Activated CD4-positive, alpha-beta T cell treated with anti-CD3 and anti-CD28 coated beads for 24 hours (primary cell): ENCODE results near the gene PHLDB1.

ENCODE experiments used
- DNase-seq, 2 donors: peaks; one replicate each; pipeline ENCODE4 v3.0.0-alpha.2; 2020; ENCODE audit warnings: low read depth in 2 of 2

The PHLDB1 gene

DNA sequence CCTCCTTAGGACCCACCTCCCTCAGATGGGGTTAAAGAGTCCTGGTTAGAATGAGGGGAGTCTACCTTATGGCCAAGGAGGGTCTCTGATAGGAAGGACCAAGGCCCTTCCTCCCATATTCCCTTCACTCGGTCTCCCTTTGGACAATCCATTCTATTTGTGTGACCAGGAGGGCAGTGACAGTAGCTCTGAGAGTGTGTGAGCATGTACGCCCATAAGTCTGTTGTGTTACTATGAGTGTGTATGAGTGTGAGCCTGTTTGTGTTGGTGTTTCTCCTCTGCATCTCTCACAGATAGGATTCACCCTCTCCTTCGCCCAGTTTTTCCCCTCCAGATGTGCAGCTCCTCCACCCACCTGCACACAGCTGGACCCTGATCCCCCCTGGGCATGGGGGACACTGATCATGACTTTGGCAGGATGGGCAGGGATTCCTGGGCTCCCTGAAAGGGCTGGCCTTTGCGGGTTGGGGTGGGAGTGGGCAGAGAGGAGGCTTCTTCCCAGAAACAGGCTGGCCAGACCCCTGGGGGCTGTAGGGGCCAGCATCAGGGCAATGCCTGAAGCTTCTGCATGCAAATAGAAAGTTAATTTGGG, 14.5 kb downstream of the PHLDB1 start:
- DNase-seq: no peak

DNA sequence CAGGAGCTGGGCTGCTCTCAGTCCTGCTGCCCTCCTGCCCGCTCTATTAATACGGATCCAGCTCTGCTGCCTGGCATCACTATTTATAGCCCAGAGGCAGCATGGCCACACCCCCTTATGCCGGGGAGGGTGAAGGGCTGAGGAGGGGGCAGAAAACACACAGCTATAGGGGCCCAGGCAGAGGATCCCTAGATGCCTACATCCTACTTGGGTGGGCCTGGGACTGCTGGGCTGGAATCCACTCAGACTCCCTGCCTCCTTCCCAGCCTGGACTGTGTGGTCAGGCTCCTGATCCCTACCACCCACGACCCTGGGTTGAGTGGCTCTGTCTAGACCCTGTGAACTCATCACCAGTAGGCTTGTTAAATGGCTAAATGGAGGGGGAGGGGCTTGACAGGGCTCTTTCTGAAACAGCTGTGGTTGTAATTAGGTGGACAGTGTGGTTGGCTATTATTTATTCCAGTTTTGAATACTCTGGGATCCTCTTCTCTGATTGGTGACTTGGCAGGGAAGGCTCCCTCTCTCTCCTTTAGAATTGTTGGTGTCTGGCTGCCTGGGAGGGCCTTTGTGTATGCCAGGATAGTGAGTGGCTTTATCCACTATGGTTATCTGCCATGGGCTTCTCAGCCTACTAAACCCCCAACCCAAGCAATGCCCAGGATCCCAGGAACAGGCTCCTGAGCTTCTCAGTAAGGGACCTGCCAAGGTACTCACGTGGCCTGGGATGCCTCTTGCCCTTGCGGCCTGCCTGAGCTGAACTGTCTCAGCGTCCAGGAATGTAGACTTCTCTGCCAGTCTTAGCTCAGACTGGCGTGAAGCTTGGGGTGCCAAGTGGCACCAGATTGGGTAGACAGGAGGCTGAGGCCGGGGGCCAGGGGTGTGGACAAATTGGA, 15.2 kb downstream of the PHLDB1 start:
- no peak for DNase-seq

DNA sequence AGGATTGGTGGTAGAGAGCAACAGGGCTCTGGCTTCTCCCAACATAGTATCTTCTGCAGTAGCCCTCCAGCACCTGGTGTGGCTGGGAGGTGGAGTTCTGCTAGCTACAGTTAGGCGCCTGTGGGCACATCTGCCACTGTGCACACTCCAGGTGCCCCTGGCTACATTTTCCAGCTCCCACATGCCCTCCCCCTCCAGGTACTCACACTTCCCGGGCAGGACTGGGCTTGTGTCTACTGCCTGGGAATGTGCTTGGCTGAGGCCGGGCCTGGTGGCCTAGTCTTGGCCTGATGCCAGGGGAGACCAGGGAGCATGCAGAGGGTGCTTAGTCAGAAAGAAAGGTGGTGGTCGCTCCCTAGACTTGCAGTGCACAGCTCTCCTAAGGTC, 15.8 kb downstream of the PHLDB1 start:
- DNase-seq: no peak

DNA sequence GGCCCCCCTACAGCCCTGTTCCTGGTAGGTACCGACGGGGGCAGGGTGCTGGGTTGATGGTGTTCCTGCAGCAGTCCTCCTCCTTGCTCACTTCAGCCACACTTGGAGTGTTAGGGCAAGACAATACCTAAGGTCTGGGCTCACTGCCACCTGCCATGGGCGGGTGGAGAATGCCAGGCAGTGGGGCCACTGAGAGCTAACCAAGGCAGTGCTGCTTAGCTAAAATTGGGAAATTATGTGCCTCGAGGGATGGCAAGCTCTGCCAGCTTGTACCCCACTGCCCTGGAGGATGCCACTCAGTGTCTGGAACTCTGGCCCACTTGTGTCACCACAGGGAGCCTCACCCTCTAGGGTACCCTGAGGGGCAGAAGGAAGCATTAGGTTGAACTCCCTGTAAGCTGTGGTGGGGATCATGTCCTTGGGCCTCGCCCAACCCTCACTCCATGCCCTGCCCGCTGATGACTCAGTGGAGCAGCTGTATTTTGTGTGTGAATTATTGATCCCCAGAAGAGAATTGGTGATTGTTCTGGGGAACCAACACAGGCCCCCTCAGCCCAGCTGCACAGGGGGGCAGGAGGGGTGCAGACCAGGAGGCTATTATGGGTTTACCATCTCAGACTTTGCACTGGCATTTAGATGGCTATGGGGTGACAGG, 17.7 kb downstream of the PHLDB1 start:
- DNase-seq: no peak

DNA sequence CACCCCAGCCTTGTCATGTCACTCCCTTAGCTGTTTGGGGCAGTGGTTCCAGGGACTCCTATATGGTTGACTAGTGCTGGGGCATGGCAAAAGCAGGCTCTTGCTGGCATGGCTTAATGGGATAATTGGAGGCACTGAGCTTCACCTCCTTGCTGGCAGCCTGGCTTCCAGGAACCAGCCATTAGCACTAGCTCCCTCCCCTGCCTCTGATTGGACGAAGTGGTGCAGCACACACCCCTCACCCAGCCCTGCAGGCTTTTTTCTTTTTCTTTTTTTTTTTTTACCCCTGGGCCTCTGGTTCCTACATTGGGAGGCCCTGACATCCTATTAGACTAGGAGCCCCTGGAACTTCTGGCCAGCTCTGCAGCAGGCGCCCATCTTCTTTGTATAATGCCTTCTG, 18.6 kb downstream of the PHLDB1 start:
- no peak for DNase-seq

DNA sequence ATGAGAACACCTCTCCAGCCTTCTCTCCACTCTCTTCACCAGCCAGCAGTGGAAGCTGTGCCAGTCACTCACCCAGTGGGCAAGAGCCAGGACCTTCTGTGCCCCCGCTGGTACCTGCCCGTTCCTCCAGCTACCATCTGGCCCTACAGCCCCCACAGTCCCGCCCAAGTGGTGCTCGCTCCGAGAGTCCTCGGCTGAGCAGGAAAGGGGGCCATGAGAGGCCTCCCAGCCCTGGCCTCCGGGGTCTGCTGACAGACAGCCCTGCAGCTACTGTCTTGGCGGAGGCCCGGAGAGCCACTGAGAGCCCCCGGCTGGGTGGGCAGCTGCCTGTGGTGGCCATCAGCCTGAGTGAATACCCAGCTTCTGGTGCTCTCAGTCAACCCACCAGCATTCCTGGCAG, 20.2 kb downstream of the PHLDB1 start:
- no peak for DNase-seq

- DNase-seq: no peak
Measured at GRCh38 chr11:118628031-118628430, 20.6 kb downstream of the PHLDB1 start.

DNA sequence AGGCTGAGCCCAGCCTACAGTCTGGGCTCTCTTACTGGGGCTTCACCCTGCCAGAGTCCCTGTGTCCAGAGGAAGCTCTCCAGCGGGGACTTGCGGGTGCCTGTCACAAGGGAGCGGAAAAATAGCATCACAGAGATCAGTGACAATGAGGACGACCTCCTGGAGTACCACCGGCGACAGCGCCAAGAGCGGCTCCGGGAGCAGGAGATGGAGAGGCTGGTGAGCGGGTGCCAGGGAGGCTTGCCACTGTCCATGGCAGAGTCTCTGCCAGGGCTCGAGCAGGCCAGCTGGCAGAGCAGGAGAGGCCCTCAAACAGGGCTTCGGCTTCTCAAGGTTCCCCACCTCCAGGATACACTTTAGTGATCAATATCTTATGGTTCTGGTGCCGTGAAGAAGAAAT, 21.0 kb downstream of the PHLDB1 start:
- DNase-seq: no peak

DNA sequence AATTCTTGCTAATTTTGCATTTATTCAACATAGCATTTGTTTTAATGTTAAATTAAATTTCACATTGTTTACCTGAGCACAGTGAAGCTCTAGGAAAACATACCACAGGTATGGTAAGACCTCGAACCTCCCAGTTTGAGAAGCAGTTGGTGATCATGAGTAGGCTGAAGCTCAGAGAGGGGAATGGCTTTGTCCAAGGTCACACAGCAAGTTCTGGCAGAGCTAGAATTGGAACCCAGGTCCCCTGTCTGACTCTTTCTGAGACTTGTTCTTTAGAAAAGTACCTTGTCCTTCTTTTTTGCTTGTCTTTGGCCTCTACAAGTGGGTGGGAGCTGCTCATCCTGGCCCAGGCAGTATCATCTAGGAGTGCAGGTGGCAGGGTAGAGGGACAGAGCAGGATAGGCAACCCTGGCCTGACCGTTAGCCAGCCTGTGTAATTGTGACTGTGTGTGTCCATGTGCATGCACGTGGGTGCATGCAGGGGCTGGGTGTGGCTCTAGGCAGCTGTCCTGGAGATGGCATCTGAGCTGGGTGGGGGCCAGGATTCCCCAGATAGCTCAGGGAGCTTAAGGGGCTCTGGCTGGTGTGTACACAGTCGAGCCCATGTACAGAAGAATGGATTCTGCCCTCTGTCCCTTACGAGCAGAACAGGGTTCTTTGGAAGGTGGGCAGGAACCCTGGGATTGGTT, 21.6 kb downstream of the PHLDB1 start:
- DNase-seq: no peak

DNA sequence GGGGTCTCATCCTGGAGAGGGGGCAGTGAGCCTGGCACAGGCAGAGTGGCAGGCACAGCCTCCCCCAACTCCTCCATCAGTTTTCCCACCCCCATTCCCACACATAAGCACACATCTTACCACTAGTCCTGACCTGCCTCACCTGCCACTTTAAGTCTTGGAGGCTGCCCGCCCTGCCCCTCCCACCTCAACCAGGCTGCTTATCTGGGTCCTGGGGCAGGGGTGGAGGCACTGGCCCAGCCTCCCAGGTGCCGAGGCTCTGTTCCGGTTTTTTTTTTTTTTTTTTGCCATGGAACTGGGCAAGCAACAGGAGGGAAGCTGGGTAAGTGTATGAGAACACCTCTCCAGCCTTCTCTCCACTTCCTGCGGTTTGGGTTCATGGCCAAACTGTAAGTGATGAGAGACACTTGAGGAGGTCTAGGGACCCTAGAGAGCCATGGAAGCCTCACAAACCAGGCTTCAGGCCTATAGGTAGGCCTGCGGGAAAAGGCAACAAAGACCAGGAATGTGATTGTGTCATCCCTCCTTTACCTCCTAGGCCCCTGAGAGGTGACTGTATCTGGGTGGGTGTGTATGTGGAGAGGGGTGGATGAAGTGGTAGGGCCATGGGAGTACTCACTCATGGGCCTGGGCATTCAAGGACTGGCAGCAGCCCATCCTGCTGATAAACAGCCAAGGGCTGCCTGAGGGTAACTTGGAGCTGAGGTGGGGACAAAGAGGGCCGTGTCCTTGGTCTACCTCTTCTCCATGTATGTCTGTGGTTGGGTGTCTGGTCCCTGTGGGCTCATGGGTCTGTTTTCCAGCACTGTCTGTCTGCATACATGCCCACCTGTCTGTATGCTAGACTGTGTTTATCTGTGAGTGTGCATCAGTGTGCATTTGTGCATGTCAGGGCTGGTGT, 22.6 kb downstream of the PHLDB1 start:
- no peak for DNase-seq

- DNase-seq: no peak
Measured at GRCh38 chr11:118631142-118631909, 23.9 kb downstream of the PHLDB1 start.

DNA sequence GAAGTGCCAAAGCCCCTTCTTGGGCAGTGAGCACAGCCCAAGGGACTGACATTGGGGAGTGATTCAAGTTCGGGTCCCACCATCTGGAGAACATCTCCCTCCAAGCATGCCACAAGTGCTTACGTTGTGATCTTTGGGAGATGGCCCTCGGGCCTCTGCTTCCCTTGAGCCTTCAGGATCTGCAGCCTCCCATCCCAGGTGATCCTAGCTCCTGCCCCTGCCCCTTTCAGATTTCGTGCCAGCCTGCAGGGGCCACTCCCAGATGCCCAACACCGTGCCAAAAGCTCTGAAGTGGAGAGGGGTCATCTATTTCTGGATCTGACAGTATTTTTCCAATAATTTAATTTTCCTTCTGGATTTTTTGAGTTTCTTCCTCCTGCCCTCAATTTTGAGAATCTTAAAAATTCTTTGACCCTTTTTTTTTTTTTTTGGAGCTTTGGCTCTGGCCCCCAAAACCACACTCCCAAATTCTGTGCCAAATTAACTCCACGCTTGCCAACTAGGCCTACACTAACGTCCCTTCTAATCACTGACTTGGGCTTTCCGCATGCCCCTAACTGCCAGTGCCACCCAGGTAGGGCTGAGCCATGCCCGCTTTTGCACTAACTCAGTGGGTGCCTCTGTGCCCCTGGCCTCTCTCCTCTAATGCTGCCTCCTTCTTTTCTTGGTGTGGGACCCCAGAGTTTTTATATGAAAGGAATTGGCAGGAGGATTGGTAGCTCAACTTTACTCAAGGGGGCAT, 25.3 kb downstream of the PHLDB1 start:
- no peak for DNase-seq

DNA sequence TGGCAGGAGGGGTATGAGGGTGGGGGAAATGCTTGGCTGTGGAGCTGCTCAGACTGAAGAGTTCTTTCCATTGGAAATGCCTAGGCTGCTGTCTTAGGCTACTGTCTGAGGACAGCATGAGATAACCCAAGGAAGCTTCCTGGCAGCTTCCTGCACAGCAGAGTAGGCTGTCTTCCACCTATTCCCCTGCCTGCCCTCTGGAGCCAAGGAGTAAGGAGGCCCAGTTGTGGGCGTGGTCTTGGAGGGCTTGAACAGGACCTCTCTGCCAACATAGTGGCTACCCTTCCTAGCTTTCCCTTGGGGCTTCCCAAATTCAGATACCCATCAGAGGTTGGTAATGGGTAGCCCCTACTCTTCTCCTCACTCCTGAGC, 25.9 kb downstream of the PHLDB1 start:
- no peak for DNase-seq

DNA sequence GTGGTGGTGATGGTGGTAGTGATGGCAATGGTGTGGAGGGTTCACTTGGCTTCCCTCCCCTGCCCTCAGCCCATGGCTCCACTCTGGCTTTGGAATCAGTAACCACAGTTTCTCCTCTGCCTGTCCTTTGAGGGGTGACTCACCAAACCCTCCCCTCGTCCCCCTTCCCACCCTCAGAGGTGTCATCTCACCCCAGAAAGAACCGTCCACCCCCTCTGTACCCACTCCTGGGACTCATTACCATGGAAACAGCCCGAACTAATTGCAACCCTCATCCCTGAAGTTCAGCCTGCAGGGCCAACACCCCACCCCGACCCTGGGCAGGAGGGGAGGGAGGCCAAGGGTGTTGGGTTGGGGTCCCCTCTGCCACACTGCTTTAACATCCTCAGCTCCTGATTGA, 26.6 kb downstream of the PHLDB1 start:
- DNase-seq: no peak

GRCh38 chr11:118634431-118635236, 27.2 kb downstream of the PHLDB1 start:
- no peak for DNase-seq

DNA sequence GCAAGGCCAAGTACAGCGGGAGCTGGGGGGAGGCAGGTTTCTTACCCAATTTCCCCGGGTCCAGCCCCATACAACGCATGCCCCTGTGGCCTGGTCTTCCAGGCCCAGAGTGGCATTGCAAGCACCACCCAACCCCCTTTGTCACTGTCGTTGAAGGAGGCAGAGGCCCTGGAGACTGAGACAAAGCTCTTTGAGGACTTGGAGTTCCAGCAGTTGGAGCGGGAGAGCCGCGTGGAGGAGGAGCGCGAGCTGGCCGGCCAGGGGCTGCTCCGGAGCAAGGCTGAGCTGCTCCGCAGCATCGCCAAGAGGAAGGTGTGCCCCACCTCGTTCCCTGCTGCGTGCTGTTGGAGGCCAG, 27.8 kb downstream of the PHLDB1 start:
- no peak for DNase-seq

- no peak for DNase-seq
Measured at GRCh38 chr11:118635642-118636041, 28.2 kb downstream of the PHLDB1 start.

DNA sequence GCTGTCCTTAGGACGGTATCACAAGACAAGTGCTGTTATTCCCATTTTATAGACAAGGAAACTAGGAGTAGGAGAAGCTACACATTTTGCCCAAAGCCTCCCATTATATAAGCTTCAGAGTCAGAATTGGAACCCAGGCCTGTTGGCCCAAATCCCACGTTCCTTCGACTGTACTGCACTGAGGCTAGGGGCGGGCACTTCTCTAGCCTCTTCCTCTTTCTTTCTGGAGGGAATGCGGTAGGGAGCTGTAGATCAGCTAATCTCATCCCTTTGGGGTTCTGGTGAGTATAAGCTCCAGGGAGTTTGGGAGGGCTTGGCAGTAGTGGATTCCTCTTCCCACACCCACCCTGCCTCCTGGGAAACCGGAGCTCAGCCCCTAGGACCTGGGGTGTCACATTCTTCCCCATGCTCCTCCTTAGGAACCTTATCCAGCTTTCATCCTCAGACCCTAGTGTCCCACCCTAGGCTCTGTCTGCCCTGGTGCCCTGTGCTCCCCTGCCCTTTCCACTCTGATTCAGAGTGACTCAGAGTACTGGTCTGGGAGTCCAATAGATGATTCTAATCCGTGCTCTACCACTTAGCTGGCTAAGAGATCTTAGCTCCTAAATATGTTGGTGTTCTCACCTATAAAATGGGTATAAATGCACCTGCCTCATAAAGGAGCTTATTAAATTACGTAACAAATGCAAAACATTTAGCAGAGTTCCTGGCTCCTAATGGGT, 29.3 kb downstream of the PHLDB1 start:
- DNase-seq: no peak

DNA sequence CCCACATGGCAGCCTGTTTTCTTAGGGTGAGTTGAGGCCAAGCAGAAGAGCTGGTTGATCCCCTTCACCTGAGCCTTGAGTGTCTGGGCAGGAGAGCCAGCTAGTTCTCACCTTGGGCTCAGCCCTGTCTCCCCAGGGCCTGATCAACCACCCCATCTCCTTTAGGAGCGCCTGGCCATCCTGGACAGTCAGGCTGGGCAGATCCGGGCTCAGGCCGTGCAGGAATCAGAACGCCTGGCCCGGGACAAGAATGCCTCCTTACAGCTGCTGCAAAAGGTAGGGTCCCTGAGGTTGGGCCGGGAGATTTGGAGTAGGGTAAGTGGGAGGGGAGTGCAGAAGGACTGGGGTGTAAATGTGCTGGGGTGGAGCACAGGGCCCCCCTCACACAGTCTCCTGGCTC, 31.3 kb downstream of the PHLDB1 start:
- DNase-seq: no peak
